Measurements from ENCODE around the gene DNAI1.

- peak in 1 of 5 experiments; percentile 27 for TF ChIP-seq CTCF (IDR thresholded peaks at IDR 0.05 in 4 of 5, conservative IDR thresholded peaks at IDR 0.05 in 1 of 5)
- TF ChIP-seq POLR2A (IDR thresholded peaks at IDR 0.05): no peak
Observed at GRCh38 chr9:34522971-34523797, 64.6 kb downstream of the DNAI1 start, which contains the start of gene ENHO.
